HG03108 (cell line): ENCODE data around the gene MPI.
"Not testable (repeated sequence)": the region's sequence is repeated elsewhere in the genome, so short reads cannot be mapped to it uniquely, and the experiment has no call there.

ENCODE experiments used
- ATAC-seq: cut with Tn5 transposase; IDR thresholded peaks from one replicate; pipeline ENCODE4 v1.9.1; 2021; ENCODE audit warnings: moderate library complexity; ENCODE audit not compliant: unreplicated experiment

The MPI gene

DNA sequence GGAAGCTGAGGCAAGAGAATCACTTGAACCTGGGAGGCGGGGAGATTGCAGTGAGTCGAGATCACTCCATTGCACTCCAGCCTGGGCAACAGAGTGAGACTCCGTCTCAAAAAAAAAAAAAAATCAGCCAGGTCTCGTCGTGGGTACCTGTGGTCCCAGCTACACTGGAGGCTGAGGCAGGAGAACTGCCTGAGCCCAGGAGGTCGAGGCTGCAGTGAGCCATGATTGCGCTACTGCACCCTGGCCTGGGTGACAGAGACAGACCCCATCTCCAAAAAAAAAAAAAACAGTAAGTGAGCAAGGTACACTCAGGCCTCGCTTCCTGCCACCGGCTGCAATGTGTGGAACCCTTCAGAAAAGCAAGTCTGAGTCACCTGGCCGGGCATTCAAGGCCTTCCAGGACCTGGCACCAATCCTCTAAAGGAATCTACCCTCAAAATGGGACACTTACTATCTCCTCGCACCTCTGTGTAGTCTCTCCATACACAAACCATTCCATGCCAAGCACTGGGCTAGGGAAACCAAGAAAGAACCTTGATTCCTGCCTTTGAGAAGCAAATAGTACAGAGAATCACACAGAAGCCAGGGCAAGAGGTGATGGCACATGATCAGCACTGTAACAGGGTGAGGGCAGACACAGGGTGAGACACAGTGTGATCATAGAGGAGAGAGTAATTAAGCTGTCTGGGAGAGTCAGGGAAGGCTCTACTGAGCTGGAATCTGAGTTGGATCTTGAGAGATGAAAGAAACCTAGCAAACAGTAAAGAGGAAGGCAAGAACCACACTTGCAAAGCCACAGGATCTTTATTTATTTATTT, 26.4 kb upstream of the MPI start:
- no peak for ATAC-seq

DNA sequence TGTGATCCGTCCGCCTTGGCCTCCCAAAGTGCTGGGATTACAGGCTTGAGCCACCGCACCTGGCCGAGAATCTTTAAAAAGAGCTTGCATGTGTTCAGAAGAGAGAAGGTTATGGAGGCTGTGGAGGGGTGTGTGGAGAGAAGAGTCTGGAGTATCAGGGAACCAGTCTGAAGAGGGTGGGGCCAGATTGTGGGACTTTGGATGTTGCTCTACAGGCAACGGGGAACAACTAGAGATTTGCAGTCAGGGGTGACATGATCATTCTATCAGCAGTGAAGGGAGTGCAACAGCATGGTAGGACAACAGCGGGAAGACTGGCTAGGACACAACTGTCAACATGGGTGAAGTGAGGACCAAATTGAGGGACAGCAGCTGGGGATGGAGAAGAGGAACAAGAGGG, 25.5 kb upstream of the MPI start:
- ATAC-seq, result no peak

- no peak for ATAC-seq
Observed at GRCh38 chr15:74865316-74865715, 24.5 kb upstream of the MPI start.

- no peak for ATAC-seq
Observed at GRCh38 chr15:74866090-74866489, 23.8 kb upstream of the MPI start.

- ATAC-seq, result no peak
Observed at GRCh38 chr15:74867466-74868038, 22.3 kb upstream of the MPI start.

DNA sequence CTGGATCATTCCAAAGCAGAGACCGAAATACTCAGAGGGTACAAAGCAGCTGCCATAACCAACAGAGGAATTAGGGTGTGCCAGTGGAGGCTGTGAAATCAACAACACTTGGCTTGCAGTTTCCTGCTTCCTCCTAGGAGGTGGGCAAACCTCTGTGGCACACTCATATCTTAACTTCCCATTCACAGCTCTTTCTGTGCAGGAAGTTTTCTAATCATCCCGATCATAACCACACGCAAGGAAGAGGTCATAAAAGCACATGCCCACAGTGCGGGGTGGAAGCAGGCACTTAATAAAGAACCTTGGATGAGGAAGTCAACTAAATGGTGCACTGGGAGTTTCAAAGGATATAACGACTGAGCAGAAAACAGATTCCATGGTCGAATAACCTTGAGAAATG, 21.8 kb upstream of the MPI start:
- no peak for ATAC-seq

DNA sequence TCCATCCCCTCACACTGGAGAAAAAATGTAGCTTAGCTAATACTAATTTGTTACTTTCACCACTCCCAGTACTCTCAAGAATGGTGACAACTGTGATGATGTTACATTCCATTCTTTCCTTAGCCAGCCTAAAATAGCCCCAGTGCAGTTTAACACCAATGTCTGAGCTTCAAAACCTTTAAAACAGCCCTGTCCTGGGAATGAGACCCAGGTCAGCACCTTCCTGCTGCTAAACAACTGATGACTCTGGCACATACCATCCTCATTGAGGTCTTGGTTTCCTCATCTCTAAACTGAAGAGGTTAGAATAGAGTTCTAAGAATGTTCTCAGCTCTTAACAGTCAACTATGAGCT, 20.5 kb upstream of the MPI start:
- no peak for ATAC-seq

DNA sequence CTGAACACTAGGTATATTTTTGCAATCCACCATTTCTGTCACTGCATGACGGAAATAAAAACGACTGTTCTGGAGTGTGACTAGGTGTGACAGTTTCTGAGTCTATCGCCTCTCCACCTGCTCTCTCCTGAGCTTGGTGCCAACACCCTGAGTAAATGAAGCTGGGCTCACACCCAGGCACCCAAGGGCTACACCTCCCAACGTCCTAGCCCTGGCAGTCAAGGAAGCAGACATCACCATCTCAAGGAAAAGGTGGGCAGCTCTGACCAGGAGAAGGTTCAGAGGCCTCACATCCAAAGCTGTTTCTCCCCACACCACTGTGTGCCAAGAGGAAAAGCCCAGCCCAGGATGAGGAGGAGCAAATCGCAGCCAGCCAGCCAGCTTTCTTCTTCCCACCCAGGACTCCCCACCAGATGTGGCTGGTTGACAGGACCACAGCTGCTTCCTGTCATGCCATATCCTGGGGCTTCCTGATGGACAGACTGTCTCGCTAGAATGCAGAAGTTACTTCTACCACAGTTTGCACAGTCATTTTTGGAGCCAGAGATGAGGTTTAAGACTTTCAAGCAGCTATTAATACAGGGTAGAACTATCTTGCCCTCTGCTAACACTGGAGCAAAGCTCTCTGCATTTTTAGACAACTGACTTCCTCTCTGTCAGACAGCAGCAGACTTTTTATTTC, 20.0 kb upstream of the MPI start:
- ATAC-seq, result peak; percentile 53

GRCh38 chr15:74870436-74871215, 19.2 kb upstream of the MPI start:
- ATAC-seq, result no peak

- no peak for ATAC-seq
Observed at GRCh38 chr15:74872702-74873035, 17.2 kb upstream of the MPI start.

- ATAC-seq, result peak; percentile 71
Observed at GRCh38 chr15:74873036-74873755, 16.6 kb upstream of the MPI start, which contains the start of gene SCAMP2. TSS of gene SCAMP2 (minus strand) at chr15:74873365. CDS start at chr15:74873255, 110 bp downstream.

DNA sequence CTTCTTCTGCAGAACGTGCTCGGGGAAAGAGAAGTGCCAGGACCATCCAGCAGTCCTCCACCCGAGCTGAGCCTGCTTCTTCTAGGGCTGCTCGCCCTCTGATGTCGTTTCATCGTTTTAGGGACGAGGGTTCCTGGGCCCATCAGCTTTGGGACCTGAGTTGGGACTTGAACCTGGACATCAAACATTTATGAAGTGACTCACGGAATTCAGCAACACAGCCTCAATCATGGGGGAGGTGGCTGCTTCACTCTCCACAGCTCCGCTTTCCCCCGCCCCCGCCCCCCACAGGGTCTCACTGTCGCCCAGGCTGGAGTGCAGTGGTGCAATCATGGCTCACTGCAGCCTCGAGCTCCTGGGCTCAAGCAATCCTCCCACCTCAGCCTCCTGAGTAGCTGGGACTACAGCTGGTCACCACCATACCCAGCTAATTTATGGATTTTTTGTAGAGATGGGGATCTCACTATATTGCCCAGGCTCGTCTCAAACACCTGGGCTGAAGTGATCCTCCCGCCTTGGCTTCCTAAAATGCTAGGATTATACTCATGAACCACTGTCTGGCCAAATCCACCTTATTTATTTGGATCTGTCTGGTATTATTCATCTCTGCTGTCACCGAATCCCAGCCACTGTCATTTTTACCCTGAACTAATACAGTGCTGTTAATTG, 16.0 kb upstream of the MPI start:
- no peak for ATAC-seq

- no peak for ATAC-seq
Observed at GRCh38 chr15:74878273-74878672, 11.6 kb upstream of the MPI start.

DNA sequence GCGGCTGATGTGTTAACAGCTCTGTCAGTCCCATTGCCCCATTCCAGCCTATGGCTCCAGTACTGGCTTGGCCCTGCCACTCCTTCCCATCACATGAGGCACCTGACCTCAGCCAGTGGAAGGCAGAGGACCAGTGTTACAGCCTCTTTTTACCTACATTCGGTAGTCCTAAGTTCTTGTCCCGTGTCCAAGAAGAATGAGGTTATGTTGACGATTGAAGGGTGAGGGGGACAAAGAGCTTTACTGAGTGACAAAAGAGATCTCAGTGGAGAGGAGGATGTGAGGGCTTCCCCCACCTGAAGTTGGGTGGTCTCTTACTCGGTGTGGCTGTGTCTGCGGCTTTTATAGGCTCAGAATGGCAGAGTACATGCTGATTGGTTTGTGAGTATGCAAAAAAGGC, 7.3 kb upstream of the MPI start:
- ATAC-seq, result no peak

- no peak for ATAC-seq
Observed at GRCh38 chr15:74884428-74885223, 5.2 kb upstream of the MPI start.

DNA sequence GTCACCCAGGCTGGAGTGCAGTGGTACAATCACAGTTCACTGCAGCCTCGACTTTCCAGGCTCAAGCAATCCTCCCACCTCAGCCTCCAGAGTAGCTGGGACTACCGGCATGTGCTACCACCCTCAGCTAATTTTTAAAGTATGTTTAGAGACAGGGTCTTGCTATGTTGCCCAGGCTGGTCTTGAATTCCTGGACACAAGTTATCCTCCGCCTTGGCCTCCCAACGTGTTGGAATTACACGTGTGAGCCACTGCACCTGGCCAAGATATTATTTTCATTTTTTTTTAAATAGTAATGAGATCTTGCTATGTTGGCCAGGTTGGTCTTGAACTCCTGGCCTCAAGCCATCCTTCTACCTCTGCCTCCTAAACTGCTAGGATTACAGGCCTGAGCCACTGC, 4.4 kb upstream of the MPI start:
- no peak for ATAC-seq

DNA sequence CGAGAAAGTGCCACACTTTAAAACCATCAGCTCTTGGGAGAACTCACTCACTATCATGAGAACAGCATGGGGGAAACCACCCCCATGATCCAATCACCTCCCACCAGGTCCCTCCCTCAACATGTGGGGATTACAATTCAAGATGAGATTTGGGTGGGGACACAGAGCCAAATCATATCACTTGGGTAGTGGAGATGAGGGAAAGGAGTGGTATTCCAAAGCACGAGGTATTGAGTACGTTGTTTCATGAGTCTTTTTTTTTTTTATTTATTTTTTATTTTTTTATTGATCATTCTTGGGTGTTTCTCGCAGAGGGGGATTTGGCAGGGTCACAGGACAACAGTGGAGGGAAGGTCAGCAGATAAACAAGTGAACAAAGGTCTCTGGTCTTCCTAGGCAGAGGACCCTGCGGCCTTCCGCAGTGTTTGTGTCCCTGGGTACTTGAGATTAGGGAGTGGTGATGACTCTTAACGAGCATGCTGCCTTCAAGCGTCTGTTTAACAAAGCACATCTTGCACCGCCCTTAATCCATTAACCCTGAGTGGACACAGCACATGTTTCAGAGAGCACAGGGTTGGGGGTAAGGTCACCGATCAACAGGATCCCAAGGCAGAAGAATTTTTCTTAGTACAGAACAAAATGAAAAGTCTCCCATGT, 2.2 kb upstream of the MPI start:
- not testable (repeated sequence) for ATAC-seq

DNA sequence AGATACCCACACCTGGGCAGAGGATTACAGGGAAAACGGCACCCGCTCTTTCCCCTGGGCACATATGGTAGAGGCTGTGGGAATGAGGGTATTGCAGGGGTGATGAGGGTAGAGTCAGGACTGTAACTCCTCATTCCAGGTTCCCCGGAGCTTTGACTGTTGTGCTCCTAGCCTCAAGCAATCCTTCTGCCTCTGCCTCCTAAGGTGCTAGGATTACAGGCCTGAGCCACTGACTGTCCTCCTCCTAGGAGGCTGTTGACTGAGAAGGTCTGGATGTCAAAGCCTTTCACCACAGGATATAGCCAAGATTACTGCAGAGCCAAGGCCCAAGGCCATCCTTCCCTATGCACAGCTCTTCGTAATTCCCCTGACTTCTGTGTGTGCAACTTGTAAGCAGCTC, 1.1 kb upstream of the MPI start:
- ATAC-seq, result no peak

GRCh38 chr15:74889390-74889882, 406 bp upstream of the MPI start:
- peak; percentile 22 for ATAC-seq
